ENCODE data around the gene PAK4.
A peak's percentile ranks its signal among the peaks of the same experiment; 100 is the strongest.
"Not testable (repeated sequence)": the region's sequence is repeated elsewhere in the genome, so short reads cannot be mapped to it uniquely, and the experiment has no call there.

PAK4 gene

DNA sequence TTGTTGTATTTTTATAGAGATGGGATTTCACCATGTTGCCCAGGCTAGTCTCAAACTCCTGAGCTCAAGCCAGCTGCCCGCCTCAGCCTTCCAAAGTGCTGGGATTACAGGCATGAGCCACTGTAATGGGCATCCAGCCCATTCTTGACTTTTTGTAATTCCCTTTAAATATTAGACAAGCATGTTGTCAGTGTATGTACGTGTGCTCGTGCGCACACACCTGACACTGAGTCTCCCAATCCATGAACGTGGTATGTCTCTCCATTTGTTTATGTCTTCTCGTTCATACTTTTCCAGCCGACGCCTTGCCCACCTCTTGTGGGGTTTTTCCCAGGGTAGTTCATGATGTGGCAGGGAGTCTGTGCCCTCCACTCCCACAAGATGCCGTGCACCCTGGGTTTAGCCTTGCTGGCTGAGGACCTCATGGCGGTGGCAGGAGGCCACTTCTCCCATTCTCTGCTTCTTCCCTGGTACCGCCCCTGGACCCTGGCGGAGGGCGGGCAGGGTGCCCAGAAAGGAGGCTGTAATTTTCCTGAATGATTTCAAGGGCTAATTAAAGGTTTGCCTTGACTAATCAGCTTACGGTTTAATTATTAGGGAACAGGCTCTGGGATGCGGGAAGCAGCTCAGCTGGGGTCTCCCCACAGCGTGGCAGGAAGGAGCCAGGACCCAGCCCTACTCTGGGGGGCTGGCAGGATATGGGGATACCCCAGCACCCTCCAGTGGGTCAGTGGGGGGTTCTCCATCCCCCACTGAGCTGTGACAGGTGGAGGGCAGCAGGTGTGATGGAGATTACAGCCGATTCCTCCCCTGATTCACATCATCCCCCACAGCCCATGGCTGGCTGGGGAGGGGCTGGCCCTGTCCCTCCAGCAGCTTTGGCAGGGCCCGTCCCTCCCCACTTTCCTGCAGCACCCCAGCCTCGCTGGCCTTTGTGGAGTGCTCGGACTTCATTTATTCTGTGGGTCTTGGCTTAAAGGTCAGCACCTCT lies 12.9 kb downstream of the PAK4 start:
- DNase-seq (ENCODE audit: low read depth): no peak
- no peak overlapping the region for H3K4me3 ChIP-seq (ENCODE audit: low read depth, low read length)
- no peak for TF ChIP-seq CTCF (conservative IDR thresholded peaks at IDR 0.05; ENCODE audit: low read depth, low read length)

- peak; percentile 52 for DNase-seq (ENCODE audit: low read depth)
- TF ChIP-seq CTCF (conservative IDR thresholded peaks at IDR 0.05; ENCODE audit: low read depth, low read length): no peak
- H3K4me3 ChIP-seq (ENCODE audit: low read depth, low read length): no peak overlapping the region
Measured at GRCh38 chr19:39139305-39139874, 13.8 kb downstream of the PAK4 start.

- no peak overlapping the region for H3K4me3 ChIP-seq (ENCODE audit: low read depth, low read length)
- no peak for TF ChIP-seq CTCF (conservative IDR thresholded peaks at IDR 0.05; ENCODE audit: low read depth, low read length)
- no peak for DNase-seq (ENCODE audit: low read depth)
Measured at GRCh38 chr19:39139971-39140453, 14.4 kb downstream of the PAK4 start.

GRCh38 chr19:39140594-39140993 lies 15.0 kb downstream of the PAK4 start:
- no peak for TF ChIP-seq CTCF (conservative IDR thresholded peaks at IDR 0.05; ENCODE audit: low read depth, low read length)
- H3K4me3 ChIP-seq (ENCODE audit: low read depth, low read length): no peak overlapping the region
- DNase-seq (ENCODE audit: low read depth): no peak

DNA sequence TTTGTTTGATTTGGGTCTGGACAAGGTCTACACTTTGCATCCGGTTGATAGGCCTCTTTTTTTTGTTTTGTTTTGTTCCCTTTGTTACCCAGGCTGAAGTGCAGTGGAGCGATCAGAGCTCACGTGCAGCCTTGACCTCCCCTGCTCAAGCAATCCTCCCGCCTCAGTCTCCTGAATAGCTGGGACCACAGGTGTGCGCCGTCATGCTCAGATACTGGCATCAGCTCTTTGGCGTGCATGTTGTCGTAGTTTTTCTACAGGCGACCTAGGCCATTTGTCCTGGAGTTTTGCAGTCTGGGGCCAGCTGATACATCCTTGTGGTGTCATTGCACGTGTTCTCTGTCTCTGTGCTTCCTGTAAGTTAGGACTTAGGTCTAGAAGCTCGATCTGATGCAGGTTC lies 16.3 kb downstream of the PAK4 start:
- no peak for DNase-seq (ENCODE audit: low read depth)
- TF ChIP-seq CTCF (conservative IDR thresholded peaks at IDR 0.05; ENCODE audit: low read depth, low read length): no peak
- no peak overlapping the region for H3K4me3 ChIP-seq (ENCODE audit: low read depth, low read length)

DNA sequence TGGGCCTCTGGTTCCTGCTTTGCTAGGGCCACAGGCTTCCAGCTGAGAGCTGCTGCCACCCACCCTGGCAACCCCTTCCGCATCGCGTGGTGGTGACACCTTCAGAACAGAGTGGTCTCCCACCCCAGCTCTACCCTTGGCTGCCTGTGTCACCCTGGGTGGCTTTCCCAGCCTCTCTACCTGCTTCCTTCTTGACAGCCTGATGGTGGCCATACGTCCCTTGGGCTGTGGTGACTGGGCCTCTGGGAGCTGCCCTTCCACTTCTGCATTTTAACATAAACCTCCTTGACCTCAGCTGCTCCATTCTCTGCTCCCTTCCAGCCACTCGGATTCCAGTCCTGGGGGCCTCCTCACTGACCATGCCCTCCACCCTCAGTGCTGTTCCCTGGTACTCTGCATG lies 17.0 kb downstream of the PAK4 start:
- no peak overlapping the region for H3K4me3 ChIP-seq (ENCODE audit: low read depth, low read length)
- no peak for DNase-seq (ENCODE audit: low read depth)
- TF ChIP-seq CTCF (conservative IDR thresholded peaks at IDR 0.05; ENCODE audit: low read depth, low read length): no peak

GRCh38 chr19:39143757-39144289 lies 18.2 kb downstream of the PAK4 start:
- not testable (repeated sequence) for H3K4me3 ChIP-seq (ENCODE audit: low read depth, low read length); DNase-seq (ENCODE audit: low read depth)

All from choroid plexus epithelial cell (primary cell).